HG03520 (cell line): ENCODE results near the gene CYP27B1.

Source experiments
- ATAC-seq: cut with Tn5 transposase; IDR thresholded peaks from one replicate; pipeline ENCODE4 v1.9.1; 2021; ENCODE audit warnings: mild to moderate bottlenecking, moderate library complexity; ENCODE audit not compliant: unreplicated experiment

The CYP27B1 gene

GRCh38 chr12:57751788-57752667 lies 14.8 kb downstream of the CYP27B1 start, which contains the start of gene CDK4:
Gene CDK4, minus strand, starts transcription at chr12:57752310. Its CDS starts 593 bp downstream, at chr12:57751717.
- ATAC-seq = peak; percentile 65

GRCh38 chr12:57751432-57751787 lies 15.5 kb downstream of the CYP27B1 start:
- no peak for ATAC-seq

- no peak for ATAC-seq
Observed at GRCh38 chr12:57750561-57751431, 16.1 kb downstream of the CYP27B1 start.

- ATAC-seq = no peak
Observed at GRCh38 chr12:57749061-57749460, 17.8 kb downstream of the CYP27B1 start.

GRCh38 chr12:57746025-57746424 lies 20.9 kb downstream of the CYP27B1 start:
- no peak for ATAC-seq

- no peak for ATAC-seq
Observed at GRCh38 chr12:57745485-57745881, 21.4 kb downstream of the CYP27B1 start.

GRCh38 chr12:57744777-57745484 lies 21.9 kb downstream of the CYP27B1 start, which contains the start of gene TSPAN31:
Gene TSPAN31, plus strand, starts transcription at chr12:57745039. Its CDS starts 116 bp downstream, at chr12:57745155.
- peak; percentile 71 for ATAC-seq

- ATAC-seq = peak; percentile 32
Observed at GRCh38 chr12:57744194-57744776, 22.6 kb downstream of the CYP27B1 start.

GRCh38 chr12:57743769-57744168 lies 23.1 kb downstream of the CYP27B1 start:
- no peak for ATAC-seq

- ATAC-seq = peak; percentile 55
Observed at GRCh38 chr12:57741844-57742738, 24.8 kb downstream of the CYP27B1 start.

GRCh38 chr12:57741413-57741789 lies 25.5 kb downstream of the CYP27B1 start:
- ATAC-seq = no peak

GRCh38 chr12:57740656-57741412 lies 26.0 kb downstream of the CYP27B1 start:
- ATAC-seq = peak; percentile 31

- no peak for ATAC-seq
Observed at GRCh38 chr12:57739914-57740538, 26.9 kb downstream of the CYP27B1 start.

GRCh38 chr12:57739387-57739786 lies 27.5 kb downstream of the CYP27B1 start:
- no peak for ATAC-seq

- ATAC-seq = no peak
Observed at GRCh38 chr12:57738661-57739237, 28.1 kb downstream of the CYP27B1 start, which contains the start of gene AGAP2. Gene AGAP2, minus strand, starts transcription at chr12:57738742. Its CDS starts 496 bp downstream, at chr12:57738246.

GRCh38 chr12:57737467-57738460 lies 29.1 kb downstream of the CYP27B1 start:
- no peak for ATAC-seq
